Keratinocyte (primary cell): ENCODE results near the gene ADGRD1. TPM values are rescaled to one million over a fixed set of nuclear protein-coding genes. Genes with fewer than 3 reads are reported as not detected.

ENCODE experiments used
- DNase-seq: peaks from one replicate; pipeline ENCODE4 v3.0.0-alpha.2; 2011; ENCODE audit warnings: low read depth, missing footprints, low spot score
- FAIRE-seq: peaks from 2 replicates; lab custom pipeline; 2011; peaks lifted over from hg19 to GRCh38; lab: Jason Lieb, UNC
- H2AFZ ChIP-seq: 2 replicates; pipeline ENCODE4 v1.6.0; 2012; ENCODE audit warnings: low read length, control low read depth, inconsistent platforms; ENCODE audit not compliant: control insufficient read depth
- H3K27ac ChIP-seq: 2 replicates; pipeline ENCODE4 v1.5.1; 2011; ENCODE audit warnings: low read length; ENCODE audit not compliant: control insufficient read depth, insufficient read depth
- H3K27me3 ChIP-seq: 3 replicates; pipeline ENCODE4 v1.6.0; 2011; ENCODE audit warnings: low read length; ENCODE audit not compliant: control insufficient read depth, insufficient read depth; ENCODE audit errors: extremely low read depth
- H3K36me3 ChIP-seq, 2 experiments: 2 replicates in 1 of 2; 3 replicates in 1 of 2; pipeline ENCODE4 v1.5.1; 2011; ENCODE audit warnings: low read length in 2 of 2, mild to moderate bottlenecking in 1 of 2; ENCODE audit not compliant: control insufficient read depth in 2 of 2, insufficient read depth in 2 of 2; ENCODE audit errors: extremely low read depth in 1 of 2
- H3K4me1 ChIP-seq: 3 replicates; pipeline ENCODE4 v1.5.1; 2011; ENCODE audit warnings: low read length; ENCODE audit not compliant: control insufficient read depth, insufficient read depth; ENCODE audit errors: extremely low read depth
- H3K4me2 ChIP-seq: 3 replicates; pipeline ENCODE4 v1.6.0; 2011; ENCODE audit warnings: low read depth, low read length; ENCODE audit not compliant: control insufficient read depth, insufficient read depth; ENCODE audit errors: extremely low read depth
- H3K4me3 ChIP-seq, 3 experiments: fragments of 200-600 bp in 1 of 3; sonication (generic) in 1 of 3; 2 replicates in 2 of 3; 3 replicates in 1 of 3; pipeline ENCODE4 v1.5.1; 2011 to 2016; ENCODE audit warnings: low read length in 3 of 3, mild to moderate bottlenecking in 3 of 3, control low read depth in 2 of 3, inconsistent platforms in 1 of 3, low read depth in 1 of 3, mixed read lengths in 1 of 3, mixed run types in 1 of 3, moderate library complexity in 1 of 3; ENCODE audit not compliant: control insufficient read depth in 2 of 3, insufficient read depth in 2 of 3; ENCODE audit errors: extremely low read depth in 1 of 3
- H3K79me2 ChIP-seq: 2 replicates; pipeline ENCODE4 v1.6.0; 2012; ENCODE audit warnings: low read length; ENCODE audit not compliant: control insufficient read depth, insufficient read depth
- H3K9ac ChIP-seq: 3 replicates; pipeline ENCODE4 v1.6.0; 2011; ENCODE audit warnings: low read length; ENCODE audit not compliant: control insufficient read depth, insufficient read depth; ENCODE audit errors: extremely low read depth
- H3K9me1 ChIP-seq: 3 replicates; pipeline ENCODE4 v1.6.0; 2011; ENCODE audit warnings: low read length; ENCODE audit not compliant: control insufficient read depth, insufficient read depth; ENCODE audit errors: extremely low read depth
- H3K9me3 ChIP-seq: 2 replicates; pipeline ENCODE4 v1.5.1; 2012; ENCODE audit warnings: low read depth, low read length; ENCODE audit not compliant: control insufficient read depth
- H4K20me1 ChIP-seq: 3 replicates; pipeline ENCODE4 v1.6.0; 2011; ENCODE audit warnings: low read length; ENCODE audit not compliant: control insufficient read depth, insufficient read depth; ENCODE audit errors: extremely low read depth
- CTCF ChIP-seq, 3 experiments: IDR thresholded peaks in 1 of 3; conservative IDR thresholded peaks in 1 of 3; optimal IDR thresholded peaks in 1 of 3; 2 replicates in 2 of 3; 3 replicates in 1 of 3; pipeline versions ENCODE3 to v1.5.1; 2011; ENCODE audit warnings: low read length in 3 of 3, mild to moderate bottlenecking in 3 of 3, moderate library complexity in 2 of 3, control low read depth in 1 of 3, inconsistent platforms in 1 of 3; ENCODE audit not compliant: insufficient read depth in 2 of 3; ENCODE audit errors: extremely low read depth in 1 of 3
- EZH2 ChIP-seq: IDR thresholded peaks from one replicate; pipeline ENCODE4 v1.6.1; 2012; ENCODE audit warnings: inconsistent platforms, mild to moderate bottlenecking, low read length, moderate library complexity
- dilution Hi-C: fragments of 300-500 bp; cut with MboI; formaldehyde crosslinking; loops from one replicate; pipeline ENCODE4 v1.7.0; 2020; ENCODE audit warnings: low sequenced_read_pairs; ENCODE audit not compliant: extremely low pct_ligation_motif_present
- polyA plus RNA-seq, 5 experiments: library from polyadenylated mRNA; depleted of rRNA in 3 of 5; stranded (reverse) in 3 of 5; stranded (forward) in 1 of 5; unstranded in 1 of 5; fragments of >200 nt; gene quantifications; 1 replicate in 1 of 5; 2 replicates in 3 of 5; 3 replicates in 1 of 5; pipeline versions ENCODE4 v1.2.1 to v1.2.3, GENCODE V29; 2011 to 2012; ENCODE audit warnings: missing spikeins in 2 of 5, low read depth in 1 of 5, low replicate concordance in 1 of 5

Gene ADGRD1
- polyA plus RNA-seq, 1 donor (not counting 4 experiments of a cell fraction or from before 2014, with no cell fraction given) = not detected

- Histone ChIP-seq H3K27me3 (no peaks in the 10 kb centered on the region), H3K36me3 (no peaks in the 10 kb centered on the region), H3K9me1 (no peaks in the 10 kb centered on the region), H4K20me1 (no peaks in the 10 kb centered on the region), H3K4me1 (no peaks in the 10 kb centered on the region), H2AFZ (no peak overlapping the region), H3K4me3 (no peak overlapping the region), H3K27ac (no peak overlapping the region), H3K4me2 (no peak overlapping the region), H3K79me2 (no peaks in the 10 kb centered on the region), H3K9ac (no peak overlapping the region), H3K9me3 (no peaks in the 10 kb centered on the region)
- TF ChIP-seq EZH2 = no peak
- no peak for TF ChIP-seq CTCF (optimal IDR thresholded peaks at IDR 0.05 in 1 of 3, IDR thresholded peaks at IDR 0.05 in 1 of 3, conservative IDR thresholded peaks at IDR 0.05 in 1 of 3; ENCODE audit: extremely low read depth in 1 of 3, insufficient read depth in 2 of 3, low read length in 3 of 3)
- FAIRE-seq = no peak
- dilution Hi-C loops = no loop called here
- no peak for DNase-seq
These were observed 20.2 kb downstream of the ADGRD1 start for GRCh38 chr12:130973906-130974305.

GRCh38 chr12:130975116-130975515 lies 21.4 kb downstream of the ADGRD1 start:
- H3K4me1 ChIP-seq = no peaks in the 10 kb centered on the region
- no peaks in the 10 kb centered on the region for H3K9me1 ChIP-seq
- no peaks in the 10 kb centered on the region for H4K20me1 ChIP-seq
- no peak overlapping the region for H2AFZ ChIP-seq
- H3K79me2 ChIP-seq = no peaks in the 10 kb centered on the region
- no peak overlapping the region for H3K4me2 ChIP-seq
- FAIRE-seq = no peak
- H3K9me3 ChIP-seq = no peaks in the 10 kb centered on the region
- DNase-seq = no peak
- H3K9ac ChIP-seq = no peak overlapping the region
- H3K27ac ChIP-seq = no peak overlapping the region
- no peaks in the 10 kb centered on the region for H3K27me3 ChIP-seq
- no peaks in the 10 kb centered on the region for H3K36me3 ChIP-seq
- H3K4me3 ChIP-seq = no peak overlapping the region
- TF ChIP-seq CTCF (optimal IDR thresholded peaks at IDR 0.05 in 1 of 3, IDR thresholded peaks at IDR 0.05 in 1 of 3, conservative IDR thresholded peaks at IDR 0.05 in 1 of 3; ENCODE audit: extremely low read depth in 1 of 3, insufficient read depth in 2 of 3, low read length in 3 of 3) = no peak
- dilution Hi-C loops = no loop called here
